NB4 (cell line): ENCODE data around the gene ZNF428.

Experiments used
- DNase-seq: peaks from one replicate; pipeline ENCODE4 v3.0.0; 2010; ENCODE audit warnings: low read depth
- H3K4me3 ChIP-seq: one replicate; pipeline ENCODE4 v1.5.1; 2011; ENCODE audit warnings: mild to moderate bottlenecking, low read depth, low read length, moderate library complexity
- MAX ChIP-seq: IDR thresholded peaks from 2 replicates; pipeline ENCODE4 v1.6.1; 2011; ENCODE audit warnings: low read depth, low read length
- MYC ChIP-seq: IDR thresholded peaks from 2 replicates; pipeline ENCODE4 v1.6.1; 2011; ENCODE audit warnings: low read depth, low read length
- POLR2A ChIP-seq: IDR thresholded peaks from 2 replicates; pipeline ENCODE4 v1.6.1; 2011; ENCODE audit warnings: mild to moderate bottlenecking; ENCODE audit not compliant: insufficient read length; ENCODE audit errors: extremely low read depth
- TF ChIP-seq, protein P1 (sequence below): IDR thresholded peaks from one replicate; pipeline ENCODE4 v1.5.1; 2012; ENCODE audit warnings: low read depth, low read length

Gene ZNF428

GRCh38 chr19:43623889-43624670 is 4.7 kb upstream of the ZNF428 start:
- TF ChIP-seq MAX = no peak
- TF ChIP-seq POLR2A = no peak
- no peak for TF ChIP-seq MYC
- TF ChIP-seq, protein P1, sequence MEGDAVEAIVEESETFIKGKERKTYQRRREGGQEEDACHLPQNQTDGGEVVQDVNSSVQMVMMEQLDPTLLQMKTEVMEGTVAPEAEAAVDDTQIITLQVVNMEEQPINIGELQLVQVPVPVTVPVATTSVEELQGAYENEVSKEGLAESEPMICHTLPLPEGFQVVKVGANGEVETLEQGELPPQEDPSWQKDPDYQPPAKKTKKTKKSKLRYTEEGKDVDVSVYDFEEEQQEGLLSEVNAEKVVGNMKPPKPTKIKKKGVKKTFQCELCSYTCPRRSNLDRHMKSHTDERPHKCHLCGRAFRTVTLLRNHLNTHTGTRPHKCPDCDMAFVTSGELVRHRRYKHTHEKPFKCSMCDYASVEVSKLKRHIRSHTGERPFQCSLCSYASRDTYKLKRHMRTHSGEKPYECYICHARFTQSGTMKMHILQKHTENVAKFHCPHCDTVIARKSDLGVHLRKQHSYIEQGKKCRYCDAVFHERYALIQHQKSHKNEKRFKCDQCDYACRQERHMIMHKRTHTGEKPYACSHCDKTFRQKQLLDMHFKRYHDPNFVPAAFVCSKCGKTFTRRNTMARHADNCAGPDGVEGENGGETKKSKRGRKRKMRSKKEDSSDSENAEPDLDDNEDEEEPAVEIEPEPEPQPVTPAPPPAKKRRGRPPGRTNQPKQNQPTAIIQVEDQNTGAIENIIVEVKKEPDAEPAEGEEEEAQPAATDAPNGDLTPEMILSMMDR = no peak
- no peak for DNase-seq
- no peak overlapping the region for H3K4me3 ChIP-seq

DNA sequence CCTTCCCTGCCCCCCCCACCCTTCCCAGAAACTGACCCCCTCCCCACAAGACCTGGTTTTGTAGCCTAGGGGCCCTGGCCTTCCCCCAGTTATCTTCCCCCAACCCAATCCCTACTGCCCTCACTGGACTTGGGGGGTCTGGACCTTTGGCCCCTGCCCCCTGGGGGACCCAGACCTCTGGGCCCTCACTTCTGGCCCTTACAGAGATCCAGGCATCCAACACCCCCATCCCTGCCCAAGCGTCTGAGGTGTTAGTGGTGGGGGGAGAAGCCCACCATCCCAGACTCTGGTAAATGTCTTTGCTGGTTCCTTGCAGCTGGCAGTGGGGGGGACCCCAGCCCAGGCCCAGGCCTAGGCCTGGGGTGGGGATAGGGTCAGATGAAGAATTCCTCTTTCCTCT is 3.5 kb upstream of the ZNF428 start:
- TF ChIP-seq POLR2A = no peak
- TF ChIP-seq MAX = no peak
- TF ChIP-seq, protein P1 = no peak
- TF ChIP-seq MYC = no peak
- no peak for DNase-seq
- H3K4me3 ChIP-seq = no peak overlapping the region

GRCh38 chr19:43622070-43622469 is 2.6 kb upstream of the ZNF428 start:
- TF ChIP-seq POLR2A = no peak
- no peak for TF ChIP-seq MAX
- no peak for TF ChIP-seq MYC
- TF ChIP-seq, protein P1 = no peak
- no peak for DNase-seq
- no peak overlapping the region for H3K4me3 ChIP-seq

- DNase-seq = no peak
Measured at GRCh38 chr19:43620061-43621001, 902 bp upstream of the ZNF428 start.

GRCh38 chr19:43618921-43619261 is 538 bp downstream of the ZNF428 start:
- peak; percentile 74 for DNase-seq
- H3K4me3 ChIP-seq = peak overlapping the region; percentile 91
- TF ChIP-seq, protein P1 = no peak
- no peak for TF ChIP-seq POLR2A

More at GRCh38 chr19:43620061-43621001, 902 bp upstream of the ZNF428 start:
- peak overlapping the region; percentile 91 for H3K4me3 ChIP-seq
- TF ChIP-seq MAX (no peak), POLR2A (no peak), MYC (no peak)
- TF ChIP-seq, protein P1 = no peak
